Femur (tissue), 1 donor: ENCODE data around the gene NPRL2.
A peak's percentile ranks its signal among the peaks of the same experiment; 100 is the strongest.

ENCODE experiments used
- DNase-seq: peaks from one replicate; pipeline ENCODE4 v3.0.0-alpha.2; 2017

The NPRL2 gene

DNA sequence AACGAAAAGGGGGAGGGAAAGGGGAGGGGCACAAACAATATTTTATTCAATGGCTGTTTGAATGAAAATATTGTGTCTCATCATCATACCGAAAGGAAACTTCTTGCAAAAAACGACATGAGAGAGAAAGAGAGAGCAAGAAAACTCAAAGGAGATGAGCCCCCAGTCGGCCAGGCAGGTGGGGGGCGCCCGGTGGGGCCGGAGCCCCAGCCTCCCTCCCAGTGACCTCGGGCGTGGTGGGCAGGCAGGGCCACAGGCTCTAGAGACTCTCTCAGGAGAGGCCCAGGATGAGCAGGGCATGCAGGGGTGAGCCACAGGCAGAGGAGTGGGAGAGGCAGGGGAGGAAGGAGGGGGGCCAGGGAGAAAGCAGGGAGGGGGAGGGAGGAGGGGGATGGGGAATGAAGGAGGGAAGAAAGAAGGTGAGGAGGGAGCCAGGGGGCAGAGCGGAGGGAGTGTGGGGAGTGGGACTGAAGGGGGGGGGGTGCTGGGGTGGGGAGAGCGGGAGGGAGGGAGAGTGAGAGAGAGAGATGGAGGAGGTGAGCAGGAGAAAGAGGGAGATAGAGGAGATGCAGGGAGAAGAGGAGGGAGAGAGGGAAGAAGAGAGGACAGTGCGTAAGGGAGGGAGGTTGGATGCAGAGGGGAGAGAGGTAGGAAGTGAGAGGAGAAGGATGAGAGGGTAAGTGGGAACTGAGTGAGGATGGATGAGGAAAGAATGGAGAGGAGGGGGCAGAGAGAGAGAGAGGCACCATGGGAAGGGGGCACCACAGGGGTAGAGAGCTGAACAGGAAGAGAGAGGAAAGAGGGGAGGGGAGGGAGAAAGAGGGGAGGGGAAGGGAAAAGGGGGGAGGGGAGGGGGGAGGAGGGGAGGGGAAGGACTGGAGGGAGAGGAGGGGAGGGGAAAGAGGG, 22.8 kb upstream of the NPRL2 start:
- no peak for DNase-seq

DNA sequence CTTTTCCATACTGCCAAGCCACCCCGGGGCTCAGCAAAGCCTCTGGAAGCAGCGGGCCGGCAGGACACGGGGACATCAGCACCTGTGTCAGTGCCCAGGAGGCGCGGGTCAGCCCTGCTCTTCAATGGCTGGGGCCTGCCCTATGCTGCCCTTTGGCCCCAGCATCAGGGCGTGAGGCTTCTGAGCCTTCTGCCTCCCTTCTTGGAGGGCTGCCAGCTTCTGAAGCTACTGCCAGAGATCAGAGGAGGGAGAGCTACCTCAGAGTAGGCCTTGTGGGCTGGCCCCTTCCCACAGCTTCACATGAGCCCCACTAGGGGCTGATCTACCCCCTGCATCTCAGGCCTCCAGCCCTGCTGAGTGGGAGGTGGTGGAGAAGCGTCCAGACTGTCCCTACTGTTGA, 21.8 kb upstream of the NPRL2 start:
- DNase-seq: no peak

DNA sequence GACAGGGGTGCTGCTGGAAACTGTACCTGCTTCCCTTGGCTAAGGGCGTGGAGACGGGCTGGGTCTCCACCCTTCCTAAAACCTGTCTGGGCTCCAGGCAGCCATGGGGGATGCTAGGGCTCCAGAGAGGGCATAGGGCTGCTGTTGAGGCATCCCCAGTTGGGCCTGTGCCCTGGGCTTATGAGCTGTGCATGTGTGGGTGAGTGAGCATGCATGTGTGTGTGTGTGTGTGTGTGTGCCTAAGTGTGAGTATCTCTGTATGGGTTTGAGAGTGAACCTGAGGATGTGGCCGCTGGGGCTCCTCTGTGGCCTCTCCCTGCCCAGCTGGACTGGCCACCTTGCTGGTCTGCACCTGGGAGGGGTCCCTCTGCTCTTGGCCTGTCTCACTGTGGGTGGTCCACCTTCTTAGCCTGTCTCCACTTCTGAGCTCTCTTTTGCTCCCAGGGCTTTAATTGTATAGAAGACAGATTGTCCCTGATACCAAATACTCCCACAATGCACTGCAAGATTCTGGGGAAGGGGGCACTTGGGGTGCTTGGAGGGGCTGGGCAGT, 20.6 kb upstream of the NPRL2 start:
- no peak for DNase-seq

DNA sequence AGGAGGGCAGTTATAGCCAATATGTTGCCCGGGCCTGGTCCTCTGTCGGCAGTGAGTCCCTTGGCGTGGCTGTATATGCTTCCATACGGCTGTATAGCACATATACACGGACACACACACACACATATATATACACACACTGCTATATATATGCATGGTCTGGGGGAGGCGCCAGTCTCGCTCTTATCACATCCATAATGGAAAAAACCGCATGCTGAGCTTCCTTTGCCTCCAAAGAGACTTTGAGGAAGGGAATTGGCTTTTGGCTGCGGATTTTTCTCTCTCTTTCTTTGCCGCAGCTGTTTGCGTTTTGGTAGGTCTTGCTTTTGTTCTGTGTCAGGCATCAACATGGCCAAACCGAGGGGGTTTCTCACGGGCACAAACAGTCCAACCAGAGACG, 20.0 kb upstream of the NPRL2 start:
- peak; percentile 80 for DNase-seq

DNA sequence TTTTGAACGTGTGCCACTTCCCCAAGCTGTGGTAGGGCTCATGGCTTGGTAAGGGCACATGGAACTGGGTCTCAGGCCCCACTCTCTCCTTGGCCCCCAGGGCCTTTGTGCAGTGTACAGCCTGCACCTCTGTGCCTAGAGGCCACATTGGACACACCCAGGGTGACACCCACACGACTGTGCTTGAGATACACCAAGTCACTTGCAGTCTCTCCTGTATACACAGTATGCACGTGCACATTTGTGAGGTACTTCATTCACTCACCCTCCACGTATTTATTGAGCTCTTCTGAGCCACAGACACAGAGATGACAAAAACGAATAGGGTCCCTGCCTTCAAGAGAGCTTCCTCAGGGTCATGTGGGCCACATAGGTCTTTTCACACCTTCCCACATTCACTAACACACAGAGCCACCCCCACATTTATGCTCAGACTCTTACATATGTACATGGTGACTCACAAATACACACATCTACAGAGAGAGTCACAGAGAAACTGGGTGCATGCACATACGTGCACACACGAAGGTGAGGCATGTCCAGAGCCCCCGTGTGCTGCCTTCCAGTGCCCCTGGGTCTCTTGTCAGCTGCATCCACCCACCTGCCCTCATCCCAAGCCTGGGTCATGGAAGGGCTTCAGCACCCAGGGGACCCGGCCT, 18.6 kb upstream of the NPRL2 start:
- DNase-seq: no peak

DNA sequence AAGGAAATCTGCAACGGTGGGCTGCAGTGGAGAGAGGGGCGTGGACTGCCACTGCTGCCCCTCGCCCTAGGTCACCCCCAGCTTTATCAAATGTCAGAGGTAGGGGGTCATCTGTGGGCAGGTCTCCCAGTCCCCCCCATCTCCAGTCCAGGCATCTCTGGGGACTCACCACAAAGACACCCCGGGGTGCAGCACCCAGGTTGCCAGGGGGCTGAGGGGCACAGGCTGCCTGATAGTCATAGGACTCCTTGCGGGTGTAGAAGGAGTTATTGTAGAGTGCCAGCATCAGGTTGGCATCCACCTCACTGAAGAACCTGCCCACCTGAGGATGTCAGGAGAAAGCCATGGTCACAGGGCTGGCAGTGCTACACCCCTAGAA, 15.3 kb upstream of the NPRL2 start:
- no peak for DNase-seq

DNA sequence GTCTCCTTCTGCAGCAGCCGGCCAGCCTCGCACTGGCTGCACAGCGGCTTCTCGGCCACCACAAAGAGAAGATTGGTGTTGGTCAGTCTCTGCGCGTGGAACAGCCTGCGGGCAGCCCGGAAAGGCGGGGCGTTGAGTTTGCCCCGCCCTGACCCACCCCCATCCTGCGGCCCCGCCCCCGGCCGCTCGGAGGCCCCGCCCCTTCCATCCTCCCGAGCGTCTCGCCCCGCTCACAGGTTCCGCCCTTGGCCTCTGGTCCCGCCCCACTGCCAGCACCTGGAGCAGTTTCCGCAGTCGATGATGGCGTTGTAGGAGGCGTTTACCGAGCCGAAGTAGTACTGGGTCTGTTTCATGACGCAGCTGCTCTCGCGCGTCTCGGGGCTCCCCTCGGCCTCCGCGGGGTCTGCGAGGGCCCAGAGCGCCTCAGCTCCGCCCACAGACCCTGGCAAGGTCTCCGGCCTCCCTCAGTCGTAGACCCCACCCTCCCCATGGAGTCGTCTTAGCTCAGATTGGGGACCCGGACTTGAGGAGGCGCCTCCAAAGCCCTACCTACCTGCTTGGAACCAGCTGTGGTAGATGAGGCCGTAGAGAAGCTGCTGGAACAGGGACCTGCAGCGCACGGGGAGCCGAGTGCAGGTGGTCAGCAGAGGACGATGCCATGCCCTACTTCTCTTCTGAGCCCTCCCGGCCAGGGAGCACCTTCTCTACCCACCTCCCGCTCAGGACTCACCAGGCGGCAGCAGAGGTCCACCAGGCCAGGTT, 14.7 kb upstream of the NPRL2 start:
- DNase-seq: peak; percentile 91

DNA sequence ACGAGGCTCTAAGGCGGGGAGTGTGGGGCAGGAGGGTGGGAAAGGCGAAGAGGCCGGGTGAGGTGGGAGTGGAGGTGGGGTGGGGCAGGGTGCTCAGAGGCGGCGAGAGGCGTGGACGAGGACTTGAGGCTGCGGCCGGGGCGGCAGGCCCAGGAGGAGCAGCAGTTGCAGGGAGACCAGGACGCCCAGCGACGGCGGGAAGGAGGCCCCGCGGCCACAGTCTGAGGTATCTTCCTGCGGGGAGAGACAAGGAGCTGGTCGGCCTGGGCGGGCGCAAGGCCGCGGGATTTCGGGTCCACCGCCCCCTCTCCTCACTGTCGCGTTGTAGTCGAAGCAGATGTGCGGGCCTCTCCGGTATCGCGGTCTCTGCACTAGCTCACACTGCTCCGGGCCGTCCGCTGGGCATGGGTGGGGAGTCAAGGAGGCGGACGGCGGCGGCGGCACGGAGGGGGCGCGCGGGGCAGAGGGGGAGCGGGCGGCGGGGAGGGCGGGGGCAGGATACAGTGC, 14.1 kb upstream of the NPRL2 start:
- peak; percentile 65 for DNase-seq

DNA sequence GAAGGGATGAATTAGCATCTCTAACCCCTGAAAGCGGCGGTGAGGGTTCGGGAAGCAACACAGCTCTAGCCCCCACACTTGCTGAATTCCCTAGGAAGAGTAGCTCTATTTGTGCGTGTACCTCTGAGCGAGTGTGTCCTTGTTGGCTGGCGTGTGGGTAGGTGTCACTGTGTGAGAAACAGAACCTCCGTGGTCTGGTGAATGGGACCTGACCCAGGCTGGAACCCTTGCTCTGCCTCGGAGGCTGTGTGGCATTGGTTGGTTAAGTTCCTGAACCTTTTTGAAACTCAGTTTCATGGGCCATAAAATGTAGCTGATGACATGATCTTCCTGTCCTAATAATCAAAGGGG, 9.2 kb upstream of the NPRL2 start:
- no peak for DNase-seq

DNA sequence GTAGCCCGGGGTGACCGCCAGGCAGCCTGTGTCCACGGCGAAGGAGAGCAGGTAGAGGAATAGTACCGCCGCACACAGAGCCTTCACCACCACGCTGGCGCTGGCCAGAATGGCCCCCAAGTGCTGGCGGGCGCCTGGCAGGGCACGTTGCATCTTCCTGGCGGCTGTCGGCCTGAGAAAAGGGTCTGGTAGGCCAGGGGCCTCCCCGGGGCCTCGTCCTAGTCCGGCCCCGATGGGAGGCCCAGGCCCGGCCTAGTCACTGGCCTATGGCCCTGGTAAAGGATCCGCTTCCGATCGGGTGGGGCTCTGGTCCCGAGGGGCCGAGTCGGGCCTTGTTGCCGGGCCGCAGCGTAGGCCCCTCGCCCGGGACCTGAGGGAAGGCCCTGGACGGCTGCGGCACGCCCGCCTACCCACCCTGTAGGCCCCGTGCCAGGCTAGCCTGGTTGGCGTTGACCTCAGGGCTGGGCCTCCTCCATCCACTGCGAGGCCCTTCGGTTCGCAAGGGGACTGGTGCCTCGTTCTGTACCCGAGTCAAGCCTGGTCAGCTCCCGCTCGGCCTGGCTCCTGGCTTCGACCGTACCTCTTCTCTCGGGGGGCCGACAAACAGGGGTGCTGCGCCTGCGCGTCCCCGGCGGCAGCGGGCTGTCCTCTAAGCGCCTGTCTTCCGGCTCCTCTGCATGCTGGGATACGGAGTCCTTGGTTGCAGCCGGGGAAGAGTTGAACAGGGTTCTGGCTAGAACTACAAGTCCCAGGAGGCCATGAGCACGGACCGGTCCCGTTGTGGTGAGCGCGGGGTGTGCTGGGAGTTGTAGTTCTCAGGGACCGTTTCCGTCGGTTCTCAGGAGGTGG, 8.6 kb upstream of the NPRL2 start, which contains the start of gene TMEM115:
Gene TMEM115, minus strand, starts transcription at position 611 of the 849 bp plus-strand sequence. Its CDS starts 458 bp downstream, at position 153.
- peak; percentile 99 for DNase-seq

DNA sequence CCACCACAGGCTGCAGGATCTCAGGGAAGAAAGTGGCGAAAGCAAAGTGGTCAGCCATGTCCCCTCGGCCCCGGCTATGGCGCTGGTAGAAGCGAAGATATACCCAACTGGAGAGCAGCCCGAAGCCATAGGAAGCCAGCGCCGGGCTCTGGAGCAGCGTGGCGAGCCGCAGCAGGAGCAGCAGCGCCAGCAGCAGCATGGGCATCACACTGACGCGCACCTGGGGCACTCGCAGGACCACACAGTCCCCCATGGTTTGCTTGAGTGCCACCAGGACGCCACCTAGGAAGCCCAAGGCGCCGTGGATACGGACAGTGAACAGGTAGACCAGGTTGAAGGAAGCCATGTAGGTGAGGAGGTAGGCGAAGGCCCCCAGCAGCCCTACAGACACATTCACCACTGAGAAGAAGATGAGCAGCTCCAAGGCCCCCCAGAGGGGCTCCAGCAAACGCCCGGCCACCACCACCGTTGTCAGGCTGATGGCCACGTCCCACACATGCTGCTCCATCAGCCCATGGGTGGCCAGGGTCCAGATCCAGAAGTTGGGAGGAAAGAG, 7.9 kb upstream of the NPRL2 start:
- no peak for DNase-seq

DNA sequence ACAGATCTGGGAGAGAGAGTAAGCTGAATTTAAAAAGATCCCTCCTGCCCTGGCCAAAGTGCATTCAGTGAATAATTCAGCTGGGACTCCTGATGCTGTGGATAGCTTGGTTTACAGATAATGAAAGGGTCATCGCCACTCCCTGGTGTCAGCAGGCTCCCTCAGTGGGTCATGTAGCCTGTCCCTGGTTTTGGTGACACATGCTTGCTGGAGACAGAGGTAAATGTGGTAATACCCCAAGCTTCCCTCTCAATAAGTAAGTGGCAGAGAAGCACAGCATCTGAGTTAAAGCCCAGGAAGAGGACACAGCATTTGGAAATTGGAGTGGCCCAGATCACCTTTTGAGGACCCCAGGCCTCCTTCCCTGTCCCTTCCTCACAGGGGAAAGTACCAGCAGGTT, 6.9 kb upstream of the NPRL2 start:
- DNase-seq: no peak

DNA sequence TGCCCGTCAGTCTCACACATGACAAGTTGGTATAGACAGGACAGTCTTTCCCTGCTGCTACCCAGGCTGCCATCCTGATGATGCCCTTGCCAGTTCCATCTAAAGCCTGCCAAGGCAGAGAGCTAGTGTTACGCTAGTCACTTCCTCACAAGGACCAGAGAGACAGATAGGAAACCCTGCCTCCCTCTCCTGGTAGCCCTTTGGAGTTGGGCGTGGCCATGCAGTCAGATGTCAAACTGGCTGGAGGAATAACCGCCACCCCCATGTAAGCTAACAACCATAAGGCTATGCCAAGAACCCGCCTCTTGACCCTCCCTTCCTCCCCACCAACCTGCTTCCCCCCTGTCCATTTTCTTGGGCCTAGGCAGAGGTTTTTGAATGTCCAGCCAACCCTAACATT, 6.0 kb upstream of the NPRL2 start:
- DNase-seq: no peak

DNA sequence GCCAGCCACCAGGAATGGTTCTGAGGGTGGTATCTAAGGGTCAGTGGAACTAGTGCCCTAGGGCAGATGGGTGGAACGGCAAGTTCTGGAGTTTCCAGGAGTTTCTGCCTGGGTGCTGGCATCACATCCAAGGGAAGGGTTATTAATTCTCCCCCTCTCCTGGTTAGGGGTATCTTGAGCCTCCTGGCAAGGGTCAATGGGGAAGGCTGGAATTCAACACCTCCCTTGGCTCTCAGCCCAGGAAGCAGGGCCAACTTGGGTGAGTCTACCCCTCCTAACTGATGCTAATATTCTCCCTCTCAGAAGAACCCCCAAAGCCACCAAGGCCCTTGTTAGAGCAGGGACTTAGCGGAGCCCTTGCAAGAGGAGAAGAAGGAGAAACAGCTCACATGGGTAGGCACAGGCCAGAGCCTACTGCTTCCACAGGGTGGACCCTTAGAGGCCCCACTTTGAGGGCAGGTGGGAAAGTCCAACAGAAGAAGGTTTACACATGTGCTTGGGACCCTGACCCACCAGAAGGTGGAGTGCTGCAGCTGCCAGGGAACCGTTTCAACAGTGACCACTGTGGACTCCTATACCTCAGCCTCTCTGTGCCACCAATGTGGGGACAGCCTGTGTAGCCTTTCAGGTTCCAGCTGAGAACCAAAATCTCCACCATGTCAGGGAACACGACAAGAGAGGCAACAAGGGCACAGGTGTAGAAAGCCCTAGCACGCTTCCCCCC, 5.4 kb upstream of the NPRL2 start:
- no peak for DNase-seq

DNA sequence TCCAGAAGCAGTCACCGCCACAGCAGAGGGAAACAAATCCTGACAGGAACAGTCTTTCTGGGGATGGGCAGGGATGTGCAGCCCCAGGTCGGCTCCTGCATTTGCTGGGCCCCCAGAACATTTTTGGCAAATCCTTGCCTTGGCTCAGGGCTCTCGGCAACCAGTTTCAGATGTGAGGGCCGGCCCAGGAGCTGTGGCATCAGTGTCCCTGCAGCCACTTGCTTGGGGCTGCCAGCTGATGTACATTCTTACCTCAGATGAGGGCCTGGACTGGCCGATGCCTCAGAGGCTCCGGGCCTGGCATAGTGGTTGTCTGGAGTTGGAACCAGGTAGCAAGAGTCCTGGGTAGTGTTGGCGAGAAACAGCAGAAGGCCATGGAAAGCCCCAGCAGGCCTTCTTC, 4.3 kb upstream of the NPRL2 start:
- DNase-seq: no peak

DNA sequence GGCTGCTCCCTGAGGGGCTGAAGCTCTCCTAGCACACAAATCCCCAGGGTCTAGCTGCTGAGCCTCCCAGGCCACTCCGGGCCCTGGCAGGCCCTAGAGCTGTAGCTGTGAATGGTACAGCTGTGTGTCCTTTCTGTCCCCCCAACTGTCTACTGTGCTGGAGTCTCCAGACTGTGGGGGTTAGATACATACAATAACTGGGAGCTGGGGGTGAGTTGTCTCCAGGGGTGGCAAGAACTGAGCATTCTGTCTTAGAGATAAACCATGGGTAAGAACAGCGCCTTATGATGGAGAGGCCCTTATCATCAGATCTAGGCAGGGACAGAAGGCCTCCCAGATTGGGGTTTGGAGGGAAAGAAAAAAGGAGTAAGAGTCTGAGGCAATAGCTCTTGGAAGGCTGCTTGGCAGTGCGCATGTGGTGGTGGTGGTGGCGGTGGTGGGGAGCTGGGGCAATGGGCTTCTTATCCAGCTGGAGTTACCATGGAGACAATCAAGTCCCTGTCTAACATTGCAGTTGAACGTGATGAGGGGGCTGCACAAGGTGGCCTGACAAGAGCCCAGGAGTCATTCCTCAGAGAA, 3.7 kb upstream of the NPRL2 start:
- no peak for DNase-seq

DNA sequence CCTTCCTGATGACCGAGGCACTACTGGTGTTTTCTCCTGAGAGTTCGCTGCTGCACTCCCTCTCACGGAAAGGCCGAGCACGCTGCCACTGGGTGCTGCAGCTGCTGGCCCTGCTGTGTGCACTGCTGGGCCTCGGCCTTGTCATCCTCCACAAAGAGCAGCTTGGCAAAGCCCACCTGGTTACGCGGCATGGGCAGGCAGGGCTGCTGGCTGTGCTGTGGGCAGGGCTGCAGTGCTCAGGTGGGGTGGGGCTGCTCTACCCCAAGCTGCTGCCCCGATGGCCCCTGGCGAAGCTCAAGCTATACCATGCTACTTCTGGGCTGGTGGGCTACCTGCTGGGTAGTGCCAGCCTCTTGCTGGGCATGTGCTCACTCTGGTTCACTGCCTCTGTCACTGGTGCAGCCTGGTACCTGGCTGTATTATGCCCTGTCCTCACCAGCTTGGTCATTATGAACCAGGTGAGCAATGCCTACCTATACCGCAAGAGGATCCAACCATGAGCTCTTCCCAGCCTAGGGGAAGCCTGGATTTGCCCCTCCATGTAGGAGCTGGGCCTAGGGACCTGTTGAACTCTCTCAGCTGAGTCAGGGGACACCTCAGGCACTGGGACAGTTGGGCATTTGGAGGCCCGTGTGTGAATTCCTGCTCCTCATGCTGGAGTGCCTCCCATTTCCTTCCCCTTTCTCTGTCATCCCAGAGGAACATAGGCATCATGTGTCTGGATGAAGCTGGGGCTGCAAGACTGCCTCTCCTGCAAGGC, 2.9 kb upstream of the NPRL2 start:
- no peak for DNase-seq

DNA sequence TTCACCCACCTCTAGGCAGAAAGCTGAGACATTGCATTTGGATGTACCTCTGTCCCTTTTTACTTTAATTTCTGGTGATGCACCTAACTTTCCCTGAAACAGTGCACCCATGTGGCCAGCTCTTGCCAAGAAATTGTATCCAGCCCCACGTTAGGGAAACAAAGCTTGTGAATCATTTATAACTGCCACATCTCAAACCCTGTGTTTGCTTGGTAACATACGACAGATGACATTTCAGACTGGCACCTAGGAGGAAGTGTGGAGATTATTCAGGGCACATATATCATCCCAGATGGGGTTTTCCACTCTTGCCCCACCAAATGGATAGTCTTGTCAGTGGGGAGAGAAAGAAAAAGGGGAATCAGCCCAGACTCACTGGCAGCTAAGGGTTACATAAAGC, 2.2 kb upstream of the NPRL2 start:
- no peak for DNase-seq

DNA sequence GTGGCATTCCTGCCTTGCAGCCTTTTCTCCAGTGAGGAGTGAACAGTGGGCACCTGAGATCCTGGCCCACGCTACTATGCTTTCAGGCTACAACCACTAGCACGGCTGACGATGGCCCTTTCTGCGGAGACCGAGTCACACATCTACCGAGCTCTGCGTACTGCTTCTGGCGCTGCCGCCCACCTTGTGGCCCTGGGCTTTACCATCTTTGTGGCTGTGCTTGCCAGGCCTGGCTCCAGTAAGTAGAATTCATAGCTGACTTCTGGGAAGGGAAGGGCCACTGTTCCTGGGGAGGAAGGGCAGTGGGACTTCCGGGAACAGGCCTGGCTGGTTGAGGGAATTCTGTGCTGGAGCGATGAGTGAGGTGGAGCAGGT, 735 bp upstream of the NPRL2 start:
- DNase-seq: no peak

DNA sequence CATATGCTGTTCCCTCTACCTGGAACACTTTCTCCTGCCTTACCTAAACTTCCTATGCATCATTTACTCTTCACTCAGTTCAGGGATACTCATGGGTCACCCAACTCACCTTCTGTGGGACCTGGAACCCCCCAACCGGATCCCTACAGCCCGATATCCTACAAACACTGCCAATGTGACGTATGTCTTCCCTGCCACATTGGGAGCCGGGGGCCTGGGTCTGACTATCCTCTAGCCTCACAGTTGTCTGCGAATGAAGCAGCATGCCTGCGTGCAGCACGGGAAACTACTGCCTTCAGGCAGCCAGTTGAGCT, 405 bp downstream of the NPRL2 start:
- no peak for DNase-seq
